ENCODE results near the gene FZR1. TPM values are rescaled to one million over a fixed set of nuclear protein-coding genes. Genes with fewer than 3 reads are reported as not detected.

FZR1 gene
- total and polyA plus RNA-seq, 9 of the 15 experiments (the other 6 are each of a cell fraction or from before 2014, with no cell fraction given) = 0.18 to 48.0 (median 22.2) TPM

DNA sequence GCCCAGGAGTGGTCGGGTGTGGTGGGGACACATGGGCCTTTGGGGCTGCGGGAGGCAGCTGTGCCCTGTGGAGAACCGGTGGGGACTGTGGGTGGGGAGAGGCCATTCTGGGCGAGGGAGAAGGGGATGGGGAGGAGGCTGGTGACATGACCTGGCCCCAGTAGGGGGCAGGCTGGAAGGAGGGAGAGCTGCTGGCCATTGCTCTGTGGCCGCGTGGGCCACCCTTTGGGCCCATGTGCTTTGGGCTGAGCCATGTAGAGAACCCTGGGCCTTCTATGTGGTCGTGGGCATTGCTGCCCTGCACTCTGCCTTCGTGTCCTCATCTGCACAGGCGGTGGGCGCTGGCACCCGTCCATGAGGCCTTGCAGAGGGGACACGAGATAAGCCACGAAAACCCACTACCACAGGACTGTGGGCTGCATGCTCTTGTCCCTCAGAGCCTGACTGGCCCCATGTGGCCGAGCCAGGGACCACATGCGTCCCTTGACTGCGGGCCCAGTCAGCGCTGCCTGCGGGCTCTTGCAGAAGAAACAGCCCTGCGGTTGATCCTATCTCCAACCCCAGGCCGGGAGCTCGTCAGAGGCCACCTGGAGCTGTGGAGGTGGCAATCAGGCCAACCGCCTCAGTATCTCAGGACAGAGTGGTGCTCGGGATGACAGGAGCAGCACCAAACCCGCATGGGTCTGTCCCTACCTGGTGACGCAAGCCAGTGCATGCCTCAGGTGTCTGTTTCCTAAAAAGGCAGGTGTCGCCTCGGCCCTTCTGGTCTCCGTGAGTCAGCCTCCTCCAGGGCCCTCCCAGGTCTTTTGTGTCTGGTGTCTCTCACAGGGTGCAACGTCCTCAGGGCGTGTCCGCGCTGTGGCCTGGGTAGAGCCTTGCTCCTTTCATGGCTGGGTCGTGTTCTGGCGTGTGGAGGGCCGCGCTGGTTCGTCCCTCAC lies 14.3 kb downstream of the FZR1 start (continued):
- TF ChIP-seq COPS2 (conservative IDR thresholded peaks at IDR 0.05) (no peak), CBFA2T2 (conservative IDR thresholded peaks at IDR 0.05) (peak; percentile 86), ZZZ3 (IDR thresholded peaks at IDR 0.05) (peak; percentile 51; the same call in 1 of the 2 replicates), NR4A1 (CRISPR knock-in tag; IDR thresholded peaks at IDR 0.05) (no peak), NR4A1 (tag; IDR thresholded peaks at IDR 0.05) (0 out of 2 replicates have a peak, but pooled peaks have one; percentile 68), SIX5 (IDR thresholded peaks at IDR 0.05; ENCODE audit: borderline replicate concordance in 1 of 2, insufficient read depth in 1 of 2, low read depth in 1 of 2, low read length in 2 of 2) (no peak), SREBF2 (CRISPR knock-in tag; IDR thresholded peaks at IDR 0.05) (no peak), SRSF7 (optimal IDR thresholded peaks at IDR 0.05; ENCODE audit: low read depth, low read length) (no peak), PHF21A (IDR thresholded peaks at IDR 0.05; ENCODE audit: borderline replicate concordance, low read depth) (0 out of 2 replicates have a peak, but pooled peaks have one; percentile 23), BRD4 (IDR thresholded peaks at IDR 0.05) (0 out of 2 replicates have a peak, but pooled peaks have one; percentile 26), SMARCE1 (IDR thresholded peaks at IDR 0.05) (peak; percentile 32; the same call in 1 of the 2 replicates), ZNF217 (CRISPR knock-in tag; IDR thresholded peaks at IDR 0.05) (0 out of 2 replicates have a peak, but pooled peaks have one; percentile 86), NR2C2 (CRISPR knock-in tag; IDR thresholded peaks at IDR 0.05) (peak; percentile 82; the same call in 1 of the 2 replicates), NR2C2 (tag; IDR thresholded peaks at IDR 0.05) (no peak), ZFX (CRISPR knock-in tag; IDR thresholded peaks at IDR 0.05) (peak; percentile 90), DACH1 (IDR thresholded peaks at IDR 0.05; ENCODE audit: partially characterized antibody) (peak; percentile 31)
- TF ChIP-seq, protein P1, sequence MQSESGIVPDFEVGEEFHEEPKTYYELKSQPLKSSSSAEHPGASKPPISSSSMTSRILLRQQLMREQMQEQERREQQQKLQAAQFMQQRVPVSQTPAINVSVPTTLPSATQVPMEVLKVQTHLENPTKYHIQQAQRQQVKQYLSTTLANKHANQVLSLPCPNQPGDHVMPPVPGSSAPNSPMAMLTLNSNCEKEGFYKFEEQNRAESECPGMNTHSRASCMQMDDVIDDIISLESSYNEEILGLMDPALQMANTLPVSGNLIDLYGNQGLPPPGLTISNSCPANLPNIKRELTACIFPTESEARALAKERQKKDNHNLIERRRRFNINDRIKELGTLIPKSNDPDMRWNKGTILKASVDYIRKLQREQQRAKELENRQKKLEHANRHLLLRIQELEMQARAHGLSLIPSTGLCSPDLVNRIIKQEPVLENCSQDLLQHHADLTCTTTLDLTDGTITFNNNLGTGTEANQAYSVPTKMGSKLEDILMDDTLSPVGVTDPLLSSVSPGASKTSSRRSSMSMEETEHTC (IDR thresholded peaks at IDR 0.05) = no peak
- TF ChIP-seq, protein P2, sequence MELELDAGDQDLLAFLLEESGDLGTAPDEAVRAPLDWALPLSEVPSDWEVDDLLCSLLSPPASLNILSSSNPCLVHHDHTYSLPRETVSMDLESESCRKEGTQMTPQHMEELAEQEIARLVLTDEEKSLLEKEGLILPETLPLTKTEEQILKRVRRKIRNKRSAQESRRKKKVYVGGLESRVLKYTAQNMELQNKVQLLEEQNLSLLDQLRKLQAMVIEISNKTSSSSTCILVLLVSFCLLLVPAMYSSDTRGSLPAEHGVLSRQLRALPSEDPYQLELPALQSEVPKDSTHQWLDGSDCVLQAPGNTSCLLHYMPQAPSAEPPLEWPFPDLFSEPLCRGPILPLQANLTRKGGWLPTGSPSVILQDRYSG (tag; conservative IDR thresholded peaks at IDR 0.05; ENCODE audit: low read depth) = peak; percentile 81; the same call in 1 of the 2 replicates
- TF ChIP-seq, protein P3, sequence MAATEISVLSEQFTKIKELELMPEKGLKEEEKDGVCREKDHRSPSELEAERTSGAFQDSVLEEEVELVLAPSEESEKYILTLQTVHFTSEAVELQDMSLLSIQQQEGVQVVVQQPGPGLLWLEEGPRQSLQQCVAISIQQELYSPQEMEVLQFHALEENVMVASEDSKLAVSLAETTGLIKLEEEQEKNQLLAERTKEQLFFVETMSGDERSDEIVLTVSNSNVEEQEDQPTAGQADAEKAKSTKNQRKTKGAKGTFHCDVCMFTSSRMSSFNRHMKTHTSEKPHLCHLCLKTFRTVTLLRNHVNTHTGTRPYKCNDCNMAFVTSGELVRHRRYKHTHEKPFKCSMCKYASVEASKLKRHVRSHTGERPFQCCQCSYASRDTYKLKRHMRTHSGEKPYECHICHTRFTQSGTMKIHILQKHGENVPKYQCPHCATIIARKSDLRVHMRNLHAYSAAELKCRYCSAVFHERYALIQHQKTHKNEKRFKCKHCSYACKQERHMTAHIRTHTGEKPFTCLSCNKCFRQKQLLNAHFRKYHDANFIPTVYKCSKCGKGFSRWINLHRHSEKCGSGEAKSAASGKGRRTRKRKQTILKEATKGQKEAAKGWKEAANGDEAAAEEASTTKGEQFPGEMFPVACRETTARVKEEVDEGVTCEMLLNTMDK (IDR thresholded peaks at IDR 0.05; ENCODE audit: borderline replicate concordance, insufficient read depth, low read depth, low read length, poor library complexity, severe bottlenecking) = peak; percentile 69
